ENCODE measurements around the gene OPCML. TPM values are rescaled to one million over a fixed set of nuclear protein-coding genes. Genes with fewer than 3 reads are reported as not detected.

The OPCML gene
- polyA plus RNA-seq, 1 donor (not counting 4 experiments of a cell fraction or from before 2014, with no cell fraction given): 0.04 TPM

- H3K79me2 ChIP-seq (ENCODE audit: control insufficient read depth, insufficient read depth, low read length): no peaks in the 10 kb centered on the region
- no peak overlapping the region for H3K4me2 ChIP-seq (ENCODE audit: control insufficient read depth, extremely low read depth, insufficient read depth, low read depth, low read length)
- no peaks in the 10 kb centered on the region for H3K36me3 ChIP-seq (ENCODE audit: control insufficient read depth in 2 of 2, extremely low read depth in 1 of 2, insufficient read depth in 2 of 2, low read length in 2 of 2)
- H3K4me1 ChIP-seq (ENCODE audit: control insufficient read depth, extremely low read depth, insufficient read depth, low read length): no peaks in the 10 kb centered on the region
- no peaks in the 10 kb centered on the region for H4K20me1 ChIP-seq (ENCODE audit: control insufficient read depth, extremely low read depth, insufficient read depth, low read length)
- no peak overlapping the region for H2AFZ ChIP-seq (ENCODE audit: control insufficient read depth, low read length)
- no peaks in the 10 kb centered on the region for H3K27me3 ChIP-seq (ENCODE audit: control insufficient read depth, extremely low read depth, insufficient read depth, low read length)
- no peak overlapping the region for H3K9ac ChIP-seq (ENCODE audit: control insufficient read depth, extremely low read depth, insufficient read depth, low read length)
- H3K27ac ChIP-seq (ENCODE audit: control insufficient read depth, insufficient read depth, low read length): no peak overlapping the region
- no peak for TF ChIP-seq EZH2 (IDR thresholded peaks at IDR 0.05; ENCODE audit: low read length)
- no peak for TF ChIP-seq CTCF (optimal IDR thresholded peaks at IDR 0.05 in 1 of 3, IDR thresholded peaks at IDR 0.05 in 1 of 3, conservative IDR thresholded peaks at IDR 0.05 in 1 of 3; ENCODE audit: extremely low read depth in 1 of 3, insufficient read depth in 2 of 3, low read length in 3 of 3)
- H3K9me3 ChIP-seq (ENCODE audit: control insufficient read depth, low read depth, low read length): peaks cover 2% of the 10 kb centered on the region
- dilution Hi-C loops (cut with MboI; ENCODE audit: extremely low pct_ligation_motif_present, low sequenced_read_pairs): no loop called here
- H3K9me1 ChIP-seq (ENCODE audit: control insufficient read depth, extremely low read depth, insufficient read depth, low read length): no peaks in the 10 kb centered on the region
- no peak for DNase-seq (ENCODE audit: low read depth, low spot score)
- H3K4me3 ChIP-seq (ENCODE audit: control insufficient read depth in 2 of 3, extremely low read depth in 1 of 3, insufficient read depth in 2 of 3, low read depth in 1 of 3, low read length in 3 of 3): no peak overlapping the region
- no peak for FAIRE-seq
Measured at GRCh38 chr11:133052537-133052936, 479.8 kb downstream of the OPCML start.

GRCh38 chr11:133049244-133050019, 482.9 kb downstream of the OPCML start:
- TF ChIP-seq EZH2 (IDR thresholded peaks at IDR 0.05; ENCODE audit: low read length): no peak
- Histone ChIP-seq H3K79me2 (ENCODE audit: control insufficient read depth, insufficient read depth, low read length) (no peaks in the 10 kb centered on the region), H3K4me3 (ENCODE audit: control insufficient read depth in 2 of 3, extremely low read depth in 1 of 3, insufficient read depth in 2 of 3, low read depth in 1 of 3, low read length in 3 of 3) (no peak overlapping the region), H3K4me1 (ENCODE audit: control insufficient read depth, extremely low read depth, insufficient read depth, low read length) (no peaks in the 10 kb centered on the region), H3K27me3 (ENCODE audit: control insufficient read depth, extremely low read depth, insufficient read depth, low read length) (no peaks in the 10 kb centered on the region), H3K9ac (ENCODE audit: control insufficient read depth, extremely low read depth, insufficient read depth, low read length) (no peak overlapping the region), H3K9me3 (ENCODE audit: control insufficient read depth, low read depth, low read length) (peaks cover 2% of the 10 kb centered on the region), H3K4me2 (ENCODE audit: control insufficient read depth, extremely low read depth, insufficient read depth, low read depth, low read length) (no peak overlapping the region), H4K20me1 (ENCODE audit: control insufficient read depth, extremely low read depth, insufficient read depth, low read length) (no peaks in the 10 kb centered on the region), H3K27ac (ENCODE audit: control insufficient read depth, insufficient read depth, low read length) (no peak overlapping the region), H3K36me3 (ENCODE audit: control insufficient read depth in 2 of 2, extremely low read depth in 1 of 2, insufficient read depth in 2 of 2, low read length in 2 of 2) (no peaks in the 10 kb centered on the region), H2AFZ (ENCODE audit: control insufficient read depth, low read length) (no peak overlapping the region), H3K9me1 (ENCODE audit: control insufficient read depth, extremely low read depth, insufficient read depth, low read length) (no peaks in the 10 kb centered on the region)
- DNase-seq (ENCODE audit: low read depth, low spot score) (no peak), FAIRE-seq (no peak)
- dilution Hi-C loops (cut with MboI; ENCODE audit: extremely low pct_ligation_motif_present, low sequenced_read_pairs): no loop called here

All from keratinocyte (primary cell).